ENCODE data around the gene SIVA1.

Gene SIVA1

DNA sequence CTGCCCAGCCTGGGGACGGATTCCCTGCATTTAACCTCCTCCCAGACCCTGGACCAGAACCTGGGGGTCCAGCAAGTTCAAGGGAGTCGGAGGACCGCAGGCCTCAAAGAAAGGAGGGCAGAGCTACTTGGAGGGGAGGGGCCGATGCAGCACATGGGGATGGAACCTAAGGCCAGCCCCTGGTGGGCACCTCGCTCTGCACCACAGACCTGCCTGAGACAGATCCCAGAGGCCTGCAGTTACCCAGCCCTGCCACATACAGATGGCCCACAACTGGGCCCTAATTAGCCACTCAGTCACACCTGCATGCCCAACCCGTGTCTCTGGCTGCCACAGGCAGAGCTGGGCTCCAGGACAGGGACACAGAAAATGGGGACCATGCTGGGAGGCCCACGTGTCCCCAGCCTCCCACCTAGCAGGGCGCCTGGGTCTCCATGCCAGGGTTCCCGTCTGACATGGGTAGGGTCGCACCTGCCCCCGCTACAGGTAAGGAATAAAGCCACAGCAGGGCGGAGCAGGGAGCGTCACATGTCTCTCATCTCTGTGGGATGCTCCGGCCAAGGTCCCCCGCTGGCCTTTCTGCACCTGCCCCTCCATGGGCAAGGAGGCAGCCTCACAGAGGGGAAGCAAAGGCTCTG lies 25.9 kb downstream of the SIVA1 start:
- peaks cover 0 to 88% of the 10 kb centered on the region in 2 experiments; a peak in 2 of 3 replicates for H3K36me3 ChIP-seq (ENCODE audit: control insufficient read depth in 2 of 2, insufficient read depth in 1 of 2, low read length in 2 of 2)
- ChIA-PET CTCF (no interaction called here), POLR2A (interaction anchor here (0.7 kb wide), 1 partner anchor 13 kb away, joined by 3 read pairs; no protein-coding TSS in a partner anchor)
- H3K4me1 ChIP-seq (ENCODE audit: control insufficient read depth, insufficient read depth, low read length), result no peaks in the 10 kb centered on the region
- H3K4me3 ChIP-seq (ENCODE audit: low read depth, low read length), result no peak overlapping the region
- TF ChIP-seq ZIC2 (tag by site-specific recombination; IDR thresholded peaks at IDR 0.05) (peak; percentile 30; the same call in 1 of the 2 replicates), ZNF600 (tag by site-specific recombination; IDR thresholded peaks at IDR 0.05) (peak; percentile 71; the same call in 1 of the 2 replicates), SP3 (tag by site-specific recombination; IDR thresholded peaks at IDR 0.05) (no peak), GLIS2 (tag by site-specific recombination; IDR thresholded peaks at IDR 0.05) (peak; percentile 45), ZNF292 (tag by site-specific recombination; IDR thresholded peaks at IDR 0.05; ENCODE audit: borderline replicate concordance, low read depth) (no peak), ZBTB7A (tag by site-specific recombination; IDR thresholded peaks at IDR 0.05; ENCODE audit: low read depth) (0 out of 2 replicates have a peak, but pooled peaks have one; percentile 27), PRDM2 (tag by site-specific recombination; IDR thresholded peaks at IDR 0.05; ENCODE audit: borderline replicate concordance) (no peak), ZNF76 (tag by site-specific recombination; IDR thresholded peaks at IDR 0.05; ENCODE audit: borderline replicate concordance, low read depth) (no peak)
- TF ChIP-seq, protein P1, sequence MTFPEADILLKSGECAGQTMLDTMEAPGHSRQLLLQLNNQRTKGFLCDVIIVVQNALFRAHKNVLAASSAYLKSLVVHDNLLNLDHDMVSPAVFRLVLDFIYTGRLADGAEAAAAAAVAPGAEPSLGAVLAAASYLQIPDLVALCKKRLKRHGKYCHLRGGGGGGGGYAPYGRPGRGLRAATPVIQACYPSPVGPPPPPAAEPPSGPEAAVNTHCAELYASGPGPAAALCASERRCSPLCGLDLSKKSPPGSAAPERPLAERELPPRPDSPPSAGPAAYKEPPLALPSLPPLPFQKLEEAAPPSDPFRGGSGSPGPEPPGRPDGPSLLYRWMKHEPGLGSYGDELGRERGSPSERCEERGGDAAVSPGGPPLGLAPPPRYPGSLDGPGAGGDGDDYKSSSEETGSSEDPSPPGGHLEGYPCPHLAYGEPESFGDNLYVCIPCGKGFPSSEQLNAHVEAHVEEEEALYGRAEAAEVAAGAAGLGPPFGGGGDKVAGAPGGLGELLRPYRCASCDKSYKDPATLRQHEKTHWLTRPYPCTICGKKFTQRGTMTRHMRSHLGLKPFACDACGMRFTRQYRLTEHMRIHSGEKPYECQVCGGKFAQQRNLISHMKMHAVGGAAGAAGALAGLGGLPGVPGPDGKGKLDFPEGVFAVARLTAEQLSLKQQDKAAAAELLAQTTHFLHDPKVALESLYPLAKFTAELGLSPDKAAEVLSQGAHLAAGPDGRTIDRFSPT (tag by site-specific recombination; IDR thresholded peaks at IDR 0.05), result peak; percentile 42; the same call in 1 of the 2 replicates
- TF ChIP-seq, protein P2, sequence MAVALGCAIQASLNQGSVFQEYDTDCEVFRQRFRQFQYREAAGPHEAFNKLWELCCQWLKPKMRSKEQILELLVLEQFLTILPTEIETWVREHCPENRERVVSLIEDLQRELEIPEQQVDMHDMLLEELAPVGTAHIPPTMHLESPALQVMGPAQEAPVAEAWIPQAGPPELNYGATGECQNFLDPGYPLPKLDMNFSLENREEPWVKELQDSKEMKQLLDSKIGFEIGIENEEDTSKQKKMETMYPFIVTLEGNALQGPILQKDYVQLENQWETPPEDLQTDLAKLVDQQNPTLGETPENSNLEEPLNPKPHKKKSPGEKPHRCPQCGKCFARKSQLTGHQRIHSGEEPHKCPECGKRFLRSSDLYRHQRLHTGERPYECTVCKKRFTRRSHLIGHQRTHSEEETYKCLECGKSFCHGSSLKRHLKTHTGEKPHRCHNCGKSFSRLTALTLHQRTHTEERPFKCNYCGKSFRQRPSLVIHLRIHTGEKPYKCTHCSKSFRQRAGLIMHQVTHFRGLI (tag by site-specific recombination; IDR thresholded peaks at IDR 0.05), result 0 out of 2 replicates have a peak, but pooled peaks have one; percentile 21
- TF ChIP-seq, protein P3, sequence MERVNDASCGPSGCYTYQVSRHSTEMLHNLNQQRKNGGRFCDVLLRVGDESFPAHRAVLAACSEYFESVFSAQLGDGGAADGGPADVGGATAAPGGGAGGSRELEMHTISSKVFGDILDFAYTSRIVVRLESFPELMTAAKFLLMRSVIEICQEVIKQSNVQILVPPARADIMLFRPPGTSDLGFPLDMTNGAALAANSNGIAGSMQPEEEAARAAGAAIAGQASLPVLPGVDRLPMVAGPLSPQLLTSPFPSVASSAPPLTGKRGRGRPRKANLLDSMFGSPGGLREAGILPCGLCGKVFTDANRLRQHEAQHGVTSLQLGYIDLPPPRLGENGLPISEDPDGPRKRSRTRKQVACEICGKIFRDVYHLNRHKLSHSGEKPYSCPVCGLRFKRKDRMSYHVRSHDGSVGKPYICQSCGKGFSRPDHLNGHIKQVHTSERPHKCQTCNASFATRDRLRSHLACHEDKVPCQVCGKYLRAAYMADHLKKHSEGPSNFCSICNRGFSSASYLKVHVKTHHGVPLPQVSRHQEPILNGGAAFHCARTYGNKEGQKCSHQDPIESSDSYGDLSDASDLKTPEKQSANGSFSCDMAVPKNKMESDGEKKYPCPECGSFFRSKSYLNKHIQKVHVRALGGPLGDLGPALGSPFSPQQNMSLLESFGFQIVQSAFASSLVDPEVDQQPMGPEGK (tag by site-specific recombination; IDR thresholded peaks at IDR 0.05), result 0 out of 2 replicates have a peak, but pooled peaks have one; percentile 11
- no peak overlapping the region for H3K27ac ChIP-seq (ENCODE audit: extremely low read depth, low read depth, low read length)
- no peaks in the 10 kb centered on the region for H3K9me3 ChIP-seq (ENCODE audit: control insufficient read depth, insufficient read depth, low read depth, low read length)
